CD4-positive, alpha-beta T cell treated with Interleukin-15 for 1 hour (primary cell): ENCODE measurements around the gene NTM.

Experiments used
- DNase-seq: peaks from one replicate; pipeline ENCODE4 v3.0.0-alpha.2; 2020

NTM gene

DNA sequence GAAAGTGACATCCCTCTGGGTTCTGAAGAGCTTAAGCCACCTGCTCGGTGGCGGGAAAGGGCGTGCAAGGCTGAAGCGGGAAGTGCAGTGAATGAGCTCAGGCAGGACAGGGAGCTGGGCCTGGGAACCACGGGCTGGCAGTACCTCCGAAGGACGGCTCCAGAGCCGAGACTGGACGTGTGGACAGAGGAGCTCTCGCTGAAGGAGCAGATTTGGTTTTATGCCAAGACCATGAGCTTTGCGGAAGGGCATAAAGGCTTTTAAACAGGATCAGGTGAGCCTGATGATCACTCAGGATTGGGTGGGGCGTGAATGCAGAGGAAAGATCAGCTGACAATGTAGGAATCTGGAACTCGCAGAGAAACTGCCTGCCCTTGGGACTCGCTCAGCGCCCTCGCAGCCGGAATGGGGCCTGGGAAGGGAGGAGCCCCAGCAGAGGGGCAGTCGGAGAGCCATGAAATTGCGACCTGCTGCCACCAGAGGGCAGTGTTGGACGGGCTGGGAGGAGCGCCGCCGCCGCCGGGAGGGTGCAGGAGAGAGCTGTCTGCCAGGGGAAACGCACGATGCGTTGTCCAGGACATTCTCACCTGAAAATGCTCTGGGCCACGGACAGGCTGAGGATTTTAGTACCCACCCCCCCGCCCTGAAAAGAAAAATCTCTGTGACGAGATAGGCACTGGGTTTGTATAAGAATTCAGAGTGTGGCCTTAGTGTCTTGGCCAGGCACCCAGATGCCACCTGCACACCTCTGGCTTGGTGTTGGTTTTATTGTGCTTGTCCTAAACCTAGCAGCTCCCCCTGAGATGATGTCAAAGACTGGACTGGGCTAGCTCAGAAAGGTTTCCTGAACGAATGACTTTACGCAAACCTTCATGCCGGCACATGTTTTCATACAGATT is 324.4 kb downstream of the NTM start:
- DNase-seq = peak; percentile 41

DNA sequence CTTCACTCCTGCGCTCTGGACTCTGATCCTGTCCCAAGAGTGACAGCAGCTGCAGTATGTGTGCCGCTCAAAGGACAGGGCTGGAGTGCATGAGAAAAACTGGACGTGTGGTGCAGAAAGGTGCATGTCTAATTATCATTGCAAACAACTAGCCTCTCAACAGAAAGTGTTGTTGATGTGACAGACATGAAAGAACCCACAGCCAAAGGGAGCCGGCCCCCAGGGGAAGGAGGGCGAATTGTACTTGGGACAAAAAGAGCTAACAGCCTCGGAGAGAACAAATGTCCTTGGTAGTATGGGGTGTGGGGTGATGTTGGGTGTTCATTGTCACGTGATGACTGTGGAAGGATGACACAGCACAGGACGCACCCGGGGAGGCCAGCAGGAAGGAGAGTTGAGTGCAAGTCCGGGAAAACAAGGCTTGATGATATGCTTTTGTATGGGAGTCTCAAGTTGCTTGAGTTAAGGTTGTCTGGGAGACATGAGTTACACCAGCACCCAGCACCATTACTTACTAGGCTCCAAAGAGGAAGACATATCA is 325.5 kb downstream of the NTM start:
- no peak for DNase-seq

DNA sequence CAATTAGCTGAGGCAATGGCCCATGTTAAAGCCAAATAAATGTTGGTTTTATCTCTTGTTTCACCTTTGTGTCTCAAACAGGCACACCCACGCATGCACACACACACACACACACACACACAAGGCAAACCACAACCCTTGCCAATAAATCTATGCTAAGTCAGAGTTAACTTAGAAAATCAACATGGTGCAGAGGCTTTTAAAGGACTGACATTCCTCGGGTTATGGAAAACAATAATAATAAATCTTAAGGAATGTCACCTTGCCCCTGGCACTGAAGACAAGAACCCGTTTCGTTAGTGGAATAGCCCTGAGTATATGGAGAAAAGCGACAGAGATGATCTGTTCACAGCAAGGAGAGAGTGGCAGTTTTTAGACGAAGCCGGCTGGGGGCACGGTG is 326.3 kb downstream of the NTM start:
- no peak for DNase-seq

DNA sequence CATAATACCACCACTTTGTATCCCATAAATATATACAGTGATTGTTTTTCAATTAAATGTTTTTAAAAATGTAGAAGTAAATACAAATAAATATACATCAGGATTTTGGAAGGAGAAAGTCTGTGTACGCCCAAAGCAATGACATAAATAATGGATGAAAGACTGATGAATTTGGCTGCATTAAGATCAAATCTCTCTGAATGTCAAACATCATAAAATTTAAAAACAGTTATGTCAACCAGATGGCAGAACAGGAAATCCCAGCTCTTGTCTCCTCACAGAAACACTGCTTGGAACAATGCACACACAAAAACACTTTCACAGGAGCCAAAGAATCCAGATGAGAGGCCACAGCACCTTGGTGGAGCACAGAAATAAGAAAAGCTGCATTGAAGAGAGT is 332.9 kb downstream of the NTM start:
- no peak for DNase-seq

DNA sequence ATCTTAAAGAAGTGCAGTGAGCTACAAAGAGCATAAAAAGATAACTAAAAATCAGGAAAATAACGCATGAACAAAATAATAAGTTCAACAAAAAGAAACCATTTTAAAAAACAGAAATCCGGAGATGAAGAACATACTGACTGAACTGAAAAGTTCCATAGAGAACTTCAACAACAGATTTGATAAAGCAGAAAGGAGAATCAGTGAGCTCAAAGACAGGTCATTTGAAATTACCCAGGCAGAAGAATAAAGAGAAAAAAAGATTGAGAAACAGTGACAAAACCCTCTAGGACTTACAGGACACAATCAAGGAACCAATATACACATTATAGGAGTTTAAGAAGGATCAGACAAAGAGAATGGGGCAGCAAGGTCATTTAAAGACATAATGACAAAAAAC is 334.3 kb downstream of the NTM start:
- DNase-seq = no peak

DNA sequence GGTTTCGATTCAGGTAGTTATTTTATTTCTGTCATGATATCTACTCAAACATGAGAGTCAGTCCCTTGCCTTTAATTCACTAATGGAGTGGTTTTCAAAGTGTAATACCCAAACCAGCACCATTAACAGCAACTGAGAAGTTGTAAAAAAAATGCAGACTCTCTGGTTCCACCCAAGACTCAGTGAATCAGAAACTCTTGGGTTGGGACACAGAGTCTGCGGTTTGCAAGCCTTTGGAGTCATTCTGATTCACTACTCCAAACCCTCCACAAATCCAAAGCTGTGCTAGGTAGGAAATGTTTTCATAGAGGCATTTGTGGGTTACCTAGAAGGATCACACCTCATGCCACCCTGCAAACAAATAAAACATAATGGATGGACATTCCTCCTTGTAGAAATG is 340.1 kb downstream of the NTM start:
- no peak for DNase-seq

DNA sequence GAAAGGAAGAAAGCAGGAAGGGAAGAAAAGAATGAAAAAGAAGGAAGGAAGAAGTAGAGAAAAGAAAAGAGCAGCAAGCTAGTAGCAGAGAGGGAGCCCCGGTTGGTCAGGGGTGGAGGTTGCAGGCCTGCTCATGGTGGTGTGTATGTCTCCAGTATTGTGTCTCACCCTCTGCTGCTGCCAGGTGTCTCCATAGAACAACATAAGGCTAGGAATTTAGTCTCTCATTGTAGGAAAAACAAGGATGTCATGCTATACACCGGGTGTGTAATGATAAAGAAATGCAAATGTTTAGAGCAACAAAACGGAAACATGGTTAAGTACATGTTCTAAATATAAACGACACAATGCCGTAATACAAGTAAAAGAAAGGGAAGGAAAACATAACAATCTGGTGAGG is 342.5 kb downstream of the NTM start:
- no peak for DNase-seq

DNA sequence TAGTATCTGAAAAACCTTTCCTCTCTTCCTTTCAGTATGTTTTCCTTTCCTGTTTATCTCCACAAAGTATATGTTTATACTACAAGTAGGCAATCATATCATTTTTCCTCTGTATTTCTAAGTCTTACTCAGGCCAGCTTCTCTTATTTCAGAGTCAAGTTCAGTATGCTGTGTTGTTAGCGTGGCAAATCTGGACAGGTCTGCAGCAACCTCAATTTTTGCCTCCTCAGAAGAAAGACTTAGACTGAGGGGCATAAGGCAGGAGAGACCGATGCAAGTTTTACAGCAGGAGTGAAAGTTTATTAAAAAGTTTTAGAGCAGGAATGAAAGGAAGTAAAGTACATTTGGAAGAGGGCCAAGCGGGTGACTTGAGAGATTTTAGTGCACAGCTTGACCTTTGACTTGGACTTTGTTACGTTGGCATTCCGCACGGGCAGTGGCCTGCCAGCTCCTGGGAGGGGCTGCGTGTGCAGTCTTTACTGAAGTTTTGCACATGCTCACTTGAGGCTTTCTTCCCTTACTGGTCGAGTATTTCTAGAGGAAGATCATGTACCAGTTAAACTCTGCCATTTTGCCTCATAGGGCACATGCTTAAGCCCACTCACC is 343.2 kb downstream of the NTM start:
- no peak for DNase-seq

DNA sequence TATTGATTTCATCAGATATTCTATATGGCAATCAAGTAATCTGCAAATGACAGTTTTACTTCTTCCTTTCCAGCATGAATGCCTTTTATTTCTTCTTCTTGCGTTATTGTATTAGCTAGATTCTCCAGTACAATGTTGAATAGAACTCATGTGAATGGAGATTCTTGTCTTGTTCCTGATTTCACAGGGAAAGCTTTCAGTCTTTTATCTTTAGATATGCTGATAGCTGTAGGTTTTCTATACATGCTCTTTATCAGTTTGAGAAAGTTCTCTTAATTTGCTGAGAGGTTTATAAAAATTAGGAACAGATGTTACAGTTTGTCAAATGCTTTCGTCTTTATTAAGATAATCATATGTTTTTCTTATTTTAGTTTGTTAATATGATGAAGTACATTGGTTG is 347.2 kb downstream of the NTM start:
- no peak for DNase-seq

DNA sequence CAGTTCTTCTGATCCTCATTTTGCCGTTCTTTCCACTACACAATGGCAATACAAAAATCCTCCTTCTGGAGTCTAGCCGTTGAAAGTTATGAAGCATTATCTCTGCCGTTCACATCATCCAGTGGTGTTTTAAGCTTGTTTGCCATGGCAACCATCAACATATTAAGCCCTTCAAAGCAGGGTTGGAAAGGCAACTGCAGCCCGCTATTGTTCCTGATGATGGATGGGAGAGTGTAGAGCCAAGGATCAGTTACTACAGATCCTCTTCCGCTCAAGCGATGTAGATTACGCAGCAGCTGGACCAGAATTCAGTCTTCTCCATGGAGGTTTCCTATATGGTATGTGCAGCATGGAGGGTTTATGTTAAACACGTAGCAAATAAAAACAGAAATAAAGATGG is 352.7 kb downstream of the NTM start:
- no peak for DNase-seq

DNA sequence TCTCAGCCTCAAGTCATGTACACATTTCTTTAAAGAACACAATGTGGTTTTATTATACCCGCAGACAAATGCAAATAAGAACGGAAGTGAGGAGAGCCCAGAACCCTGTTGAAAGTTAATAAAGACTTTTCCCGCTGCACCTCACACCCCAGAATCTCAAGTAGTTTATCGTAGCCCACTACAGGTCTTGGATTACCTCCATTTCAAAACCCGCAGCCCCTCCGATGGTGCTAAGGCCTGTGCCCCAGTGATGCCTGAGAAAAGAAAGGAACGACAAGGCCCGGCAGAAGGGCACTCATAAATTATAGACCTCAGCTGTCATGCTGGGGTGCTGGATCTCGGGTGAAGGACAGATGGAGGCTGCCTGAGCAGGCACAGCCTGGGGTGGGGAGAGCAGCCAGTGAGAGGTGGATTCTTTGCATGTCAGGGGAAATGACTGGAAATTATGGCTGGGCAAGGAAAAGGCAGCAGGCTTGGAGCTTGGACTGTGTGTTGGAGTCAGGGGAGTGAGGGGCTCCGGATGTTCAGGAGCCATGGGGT is 354.1 kb downstream of the NTM start:
- DNase-seq = no peak

DNA sequence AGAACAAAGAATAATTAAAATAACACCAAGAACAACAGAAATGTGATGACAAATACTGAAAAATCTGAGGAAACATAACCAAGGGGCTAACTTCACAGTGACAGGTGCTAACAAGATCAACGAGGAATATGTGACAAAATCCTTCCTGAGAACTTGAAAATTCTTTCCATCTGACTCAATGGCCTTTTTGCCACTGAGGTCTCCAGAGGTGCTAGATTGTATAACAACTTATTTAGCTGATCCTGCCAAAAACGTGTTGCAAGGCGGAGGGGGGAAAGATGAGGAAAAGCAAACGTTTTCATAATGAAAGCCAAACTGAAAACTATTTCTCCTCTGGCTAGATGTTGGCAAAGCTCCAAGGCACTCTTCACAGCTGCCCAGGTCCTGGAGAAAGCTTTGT is 364.5 kb downstream of the NTM start:
- DNase-seq = no peak

DNA sequence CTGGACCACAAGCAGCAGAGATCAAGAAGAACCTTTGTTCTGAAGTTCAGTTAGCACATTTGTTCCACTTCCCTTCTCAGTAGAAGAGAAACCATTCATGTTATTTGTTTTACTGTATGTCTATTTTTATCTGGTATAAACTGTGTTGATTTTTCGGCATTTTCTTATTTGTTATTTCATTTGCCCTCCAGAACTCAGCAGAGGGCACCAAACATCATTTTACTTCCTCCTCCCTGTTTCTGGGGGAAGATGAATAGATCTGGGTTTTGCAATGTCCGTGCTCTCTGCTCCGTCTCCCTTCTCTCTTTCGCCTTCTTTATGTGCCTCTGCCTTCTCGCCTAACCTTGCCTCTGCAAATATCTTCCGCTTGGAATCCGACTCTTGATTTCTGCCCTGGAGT is 366.9 kb downstream of the NTM start:
- no peak for DNase-seq

DNA sequence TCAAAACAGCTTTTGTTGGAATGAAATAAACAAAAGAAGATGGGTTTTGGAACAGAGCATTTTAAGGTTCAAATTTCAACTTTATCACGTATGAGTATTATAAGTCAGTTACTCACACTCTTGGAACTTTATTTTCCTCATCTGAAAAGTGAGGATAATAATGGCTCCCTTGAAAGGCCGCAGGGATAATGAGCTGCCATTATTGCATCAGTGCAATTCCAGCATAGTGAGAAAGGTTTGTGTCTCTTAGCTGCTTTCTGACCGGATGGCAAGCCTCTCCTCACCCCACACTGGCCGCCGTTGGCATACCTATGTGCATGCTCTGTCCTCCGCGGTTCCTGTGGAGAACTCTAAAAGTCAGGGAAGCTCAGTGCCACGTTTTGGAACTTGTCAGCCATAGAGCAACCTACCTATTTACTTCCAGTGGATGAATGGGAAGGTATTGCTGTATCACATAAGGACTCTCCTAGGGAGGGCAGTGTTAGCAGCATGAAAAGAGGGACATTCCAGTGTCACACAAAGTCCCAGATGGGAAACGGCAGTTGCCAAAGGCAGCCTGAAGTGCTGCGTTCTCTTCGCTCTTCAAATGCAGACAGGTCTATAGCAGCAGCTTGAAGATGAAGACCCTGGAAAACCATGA is 368.9 kb downstream of the NTM start:
- no peak for DNase-seq

DNA sequence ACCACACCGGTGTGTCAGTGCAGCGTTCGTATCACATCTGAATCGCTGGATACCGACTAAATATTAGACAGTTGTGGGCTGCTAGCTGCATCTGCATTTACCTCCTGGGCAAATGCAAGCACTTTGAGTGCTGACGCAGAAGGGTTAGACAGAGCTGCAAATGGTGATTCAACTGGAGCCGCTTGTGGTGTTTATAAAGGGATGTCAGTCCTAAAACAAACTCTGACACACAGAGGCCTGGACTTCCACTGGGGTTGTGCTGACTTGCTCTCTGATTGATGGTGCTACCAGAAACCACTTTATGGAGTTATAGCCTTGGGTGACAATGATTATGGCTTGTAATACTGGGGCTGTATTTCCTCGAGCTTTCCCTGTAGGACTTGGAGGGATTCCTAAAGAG is 374.4 kb downstream of the NTM start:
- DNase-seq = no peak

DNA sequence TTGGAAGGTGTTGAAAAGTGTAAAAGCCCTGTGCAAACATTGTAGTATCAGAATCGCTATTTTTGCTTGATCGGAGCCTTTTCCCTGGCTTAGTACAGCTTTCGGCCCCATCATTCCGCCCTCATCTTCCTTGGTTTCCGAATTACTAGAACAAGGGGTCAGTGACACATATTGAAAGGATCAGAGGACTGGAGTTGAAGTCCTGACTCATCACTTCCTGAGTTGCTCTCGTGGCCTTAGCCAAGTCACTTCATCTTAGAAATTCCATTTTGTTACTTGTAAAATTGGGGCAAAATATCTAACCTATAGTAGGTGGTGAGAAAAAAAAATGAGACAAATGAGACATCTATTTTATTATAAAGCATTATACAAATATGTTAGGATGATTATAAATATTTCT is 375.0 kb downstream of the NTM start:
- no peak for DNase-seq

DNA sequence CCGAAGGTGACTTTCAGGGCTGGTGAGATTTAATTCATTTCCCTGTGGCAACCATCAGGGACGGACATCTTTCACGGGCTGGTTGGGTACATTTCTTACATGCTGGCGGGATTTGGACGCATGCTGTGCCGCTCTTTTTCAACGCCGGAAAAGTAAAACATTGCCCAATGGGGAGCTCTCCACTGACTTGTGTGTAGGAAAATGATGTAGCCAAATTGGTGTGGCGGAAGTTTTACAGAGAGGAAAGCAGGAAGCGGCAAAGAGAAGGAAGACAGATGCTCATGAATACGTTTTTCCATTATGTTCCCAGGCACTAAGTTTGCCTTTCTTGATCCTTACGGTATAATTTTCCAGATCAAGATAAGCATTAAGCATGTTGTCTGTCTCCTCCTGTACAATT is 375.8 kb downstream of the NTM start:
- DNase-seq = no peak

DNA sequence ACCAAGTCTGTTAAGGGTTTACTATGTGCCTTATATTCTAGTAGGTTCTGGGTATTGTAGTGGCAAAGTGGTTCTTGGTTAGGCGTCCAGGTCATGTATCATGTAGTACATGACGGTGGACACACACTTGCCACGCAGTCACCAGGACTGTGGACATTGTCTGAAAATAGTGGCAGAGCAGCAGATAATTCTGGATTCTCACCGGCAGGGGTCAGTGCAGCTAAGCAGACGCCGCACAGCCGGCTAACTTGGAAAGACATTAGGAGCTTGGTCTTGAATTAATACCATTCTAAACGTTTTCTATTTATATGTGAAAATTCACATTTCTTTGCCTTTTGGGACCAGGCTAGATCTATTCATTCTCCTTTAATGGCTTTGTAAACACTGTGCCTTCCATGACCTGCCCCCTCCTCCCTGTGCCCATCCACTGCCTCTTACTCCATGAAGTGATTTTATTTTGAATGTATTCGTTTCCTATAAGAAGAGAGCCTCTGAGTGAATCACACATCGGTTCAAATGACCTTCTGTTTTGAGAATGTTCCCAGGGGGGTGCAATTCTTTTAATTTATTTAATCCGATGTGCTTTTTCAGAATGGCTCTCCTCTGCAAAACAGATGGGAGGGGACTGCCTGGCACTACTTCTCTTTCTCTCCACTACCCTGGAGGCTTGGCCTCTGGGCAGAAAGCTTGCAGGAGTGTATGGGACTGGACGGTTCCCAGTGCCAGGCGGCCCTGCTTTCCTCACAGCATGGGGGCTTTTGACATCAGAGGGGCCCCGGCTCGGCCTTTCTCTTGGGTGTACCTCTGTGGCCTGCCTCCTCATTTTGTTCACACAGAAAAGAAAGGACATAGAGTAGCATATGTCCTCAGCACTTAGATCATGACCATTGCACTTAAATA is 378.0 kb downstream of the NTM start:
- DNase-seq = peak; percentile 18

DNA sequence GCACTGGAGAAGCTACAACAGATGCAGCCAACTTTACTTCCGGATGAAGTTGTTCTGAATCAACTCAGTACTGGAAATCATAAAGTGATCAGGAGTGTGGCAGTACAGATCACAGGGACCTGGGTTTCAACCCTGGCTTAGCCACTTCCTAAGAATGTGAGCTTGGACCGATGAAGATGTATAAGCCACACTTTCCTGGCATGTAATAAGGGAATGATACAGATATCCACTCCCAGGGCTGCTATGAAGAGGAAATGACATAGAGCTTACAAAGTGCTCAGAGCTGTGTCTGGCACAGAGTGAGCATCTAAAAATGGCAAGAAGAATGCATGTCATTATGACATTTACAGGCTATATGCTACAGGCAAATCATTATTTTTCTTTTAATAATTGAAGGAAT is 378.7 kb downstream of the NTM start:
- no peak for DNase-seq

DNA sequence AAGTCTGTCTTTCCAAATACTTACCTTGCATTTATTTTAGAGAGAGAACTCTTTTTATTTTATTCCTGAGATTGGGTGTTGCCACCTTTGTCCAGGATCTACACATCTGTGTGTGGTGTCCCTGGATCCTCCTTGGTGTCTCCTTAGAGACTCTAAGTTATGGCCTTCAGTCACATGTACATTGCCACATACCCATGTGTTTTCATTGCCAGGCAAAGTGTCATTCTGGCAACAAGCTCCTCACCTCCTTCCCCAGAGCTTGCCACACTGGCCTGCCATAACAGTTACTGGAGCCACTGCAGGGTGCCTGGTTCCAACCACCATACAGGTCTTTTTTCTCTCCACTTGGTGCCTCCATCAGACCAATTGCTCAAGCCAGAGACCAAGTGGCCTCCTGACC is 379.7 kb downstream of the NTM start:
- no peak for DNase-seq

DNA sequence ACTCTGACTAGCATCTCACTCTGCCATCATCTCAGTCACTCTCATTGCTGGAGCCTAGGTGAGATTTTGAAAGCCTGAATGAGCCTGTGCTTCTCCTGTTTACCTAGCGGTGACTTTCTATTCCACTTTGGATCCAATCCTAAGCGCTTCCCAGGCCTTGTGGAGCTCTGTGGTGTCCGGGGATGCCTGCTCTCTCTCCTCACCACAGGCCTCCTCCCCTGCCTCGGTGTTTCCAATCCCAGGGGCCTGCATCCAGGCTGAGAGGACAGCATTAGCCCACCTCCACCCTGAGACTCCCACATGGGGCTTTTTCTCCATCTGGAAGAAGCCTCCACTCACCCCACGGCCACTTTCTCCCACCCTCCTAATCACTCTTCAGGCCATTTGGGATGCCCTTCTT is 380.3 kb downstream of the NTM start:
- DNase-seq = no peak

DNA sequence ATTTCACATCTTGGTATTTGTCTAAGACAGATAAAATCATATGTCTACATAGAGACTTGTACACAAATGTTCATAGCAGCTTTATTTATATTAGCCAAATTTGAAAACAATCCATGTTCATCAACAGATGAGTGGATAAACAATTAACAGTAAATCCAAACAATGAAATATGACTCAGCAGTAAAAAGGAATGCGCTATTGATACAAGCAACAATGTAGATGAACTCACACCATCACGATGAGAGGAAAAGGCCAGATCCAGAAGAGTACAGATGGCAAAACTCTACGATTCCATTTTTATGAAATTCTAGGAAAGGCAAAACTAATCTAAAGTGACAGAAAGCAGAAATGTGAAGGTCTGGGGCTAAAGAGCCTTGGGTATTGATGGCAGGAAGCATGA is 384.3 kb downstream of the NTM start:
- DNase-seq = no peak
